ENCODE measurements around the gene CLTC.

DNA sequence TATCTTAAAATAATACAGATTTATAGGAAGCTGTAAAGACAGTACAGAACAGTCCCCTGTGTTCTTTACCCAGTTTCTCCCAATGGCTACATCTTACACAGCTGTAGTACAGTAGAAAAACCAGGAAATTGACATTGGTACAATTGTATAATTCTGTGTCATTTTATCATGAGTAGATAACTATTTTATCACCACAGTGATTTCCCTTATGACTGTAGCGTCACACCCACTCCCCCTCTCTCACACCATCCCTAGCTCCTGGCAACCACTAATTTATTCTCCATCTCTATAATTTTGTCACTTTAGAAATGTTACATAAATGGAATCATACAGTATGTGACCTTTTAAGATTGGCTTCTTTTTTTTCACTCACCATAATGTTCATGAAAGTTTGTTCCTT, 30.9 kb downstream of the CLTC start:
- TF ChIP-seq, protein P1, sequence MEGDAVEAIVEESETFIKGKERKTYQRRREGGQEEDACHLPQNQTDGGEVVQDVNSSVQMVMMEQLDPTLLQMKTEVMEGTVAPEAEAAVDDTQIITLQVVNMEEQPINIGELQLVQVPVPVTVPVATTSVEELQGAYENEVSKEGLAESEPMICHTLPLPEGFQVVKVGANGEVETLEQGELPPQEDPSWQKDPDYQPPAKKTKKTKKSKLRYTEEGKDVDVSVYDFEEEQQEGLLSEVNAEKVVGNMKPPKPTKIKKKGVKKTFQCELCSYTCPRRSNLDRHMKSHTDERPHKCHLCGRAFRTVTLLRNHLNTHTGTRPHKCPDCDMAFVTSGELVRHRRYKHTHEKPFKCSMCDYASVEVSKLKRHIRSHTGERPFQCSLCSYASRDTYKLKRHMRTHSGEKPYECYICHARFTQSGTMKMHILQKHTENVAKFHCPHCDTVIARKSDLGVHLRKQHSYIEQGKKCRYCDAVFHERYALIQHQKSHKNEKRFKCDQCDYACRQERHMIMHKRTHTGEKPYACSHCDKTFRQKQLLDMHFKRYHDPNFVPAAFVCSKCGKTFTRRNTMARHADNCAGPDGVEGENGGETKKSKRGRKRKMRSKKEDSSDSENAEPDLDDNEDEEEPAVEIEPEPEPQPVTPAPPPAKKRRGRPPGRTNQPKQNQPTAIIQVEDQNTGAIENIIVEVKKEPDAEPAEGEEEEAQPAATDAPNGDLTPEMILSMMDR (conservative IDR thresholded peaks at IDR 0.05), result no peak
- TF ChIP-seq EZH2 (IDR thresholded peaks at IDR 0.05; ENCODE audit: low read depth), result no peak
